Neuronal stem cell (in vitro differentiated cells): ENCODE measurements around the gene CNTNAP1.
A peak's percentile ranks its signal among the peaks of the same experiment; 100 is the strongest.

Source experiments
- DNase-seq: peaks from one replicate; pipeline ENCODE4 v3.0.0-alpha.2; 2013; ENCODE audit warnings: low spot score
- H2AFZ ChIP-seq: one replicate; pipeline ENCODE4 v1.6.1; 2013; ENCODE audit warnings: mild to moderate bottlenecking, low read length, inconsistent platforms
- H2AK5ac ChIP-seq: 2 replicates; pipeline ENCODE4 v1.6.1; 2013; ENCODE audit warnings: low read depth, mild to moderate bottlenecking, inconsistent platforms, low read length, moderate library complexity, mixed read lengths
- H2BK120ac ChIP-seq: 2 replicates; pipeline ENCODE4 v1.6.1; 2013; ENCODE audit warnings: low read depth, mild to moderate bottlenecking, inconsistent platforms, low read length, moderate library complexity, mixed read lengths
- H2BK12ac ChIP-seq: one replicate; pipeline ENCODE4 v1.6.1; 2013; ENCODE audit warnings: low read length, inconsistent platforms
- H2BK15ac ChIP-seq: 2 replicates; pipeline ENCODE4 v1.6.1; 2013; ENCODE audit warnings: mild to moderate bottlenecking, low read length, inconsistent platforms, mixed read lengths
- H2BK5ac ChIP-seq: one replicate; pipeline ENCODE4 v1.6.1; 2013; ENCODE audit warnings: inconsistent platforms, mild to moderate bottlenecking, low read length, moderate library complexity
- H3K14ac ChIP-seq: one replicate; pipeline ENCODE4 v1.6.1; 2013; ENCODE audit warnings: low read length, inconsistent platforms
- H3K18ac ChIP-seq: 2 replicates; pipeline ENCODE4 v1.6.1; 2013; ENCODE audit warnings: low read length, inconsistent platforms
- H3K23ac ChIP-seq: 2 replicates; pipeline ENCODE4 v1.6.1; 2013; ENCODE audit warnings: low read depth, mild to moderate bottlenecking, mixed read lengths, low read length, inconsistent platforms; ENCODE audit not compliant: poor library complexity
- H3K27ac ChIP-seq: replicated peaks from 3 replicates; pipeline ENCODE4 v1.5.1; 2013; ENCODE audit warnings: low read length, inconsistent platforms
- H3K27me3 ChIP-seq, 3 experiments: 2 replicates each; pipeline ENCODE4 v1.6.1; 2013; ENCODE audit warnings: low read length in 3 of 3, mild to moderate bottlenecking in 2 of 3, inconsistent platforms in 1 of 3, low read depth in 1 of 3, mixed read lengths in 1 of 3, moderate library complexity in 1 of 3; ENCODE audit not compliant: control insufficient read depth in 3 of 3, insufficient read depth in 3 of 3
- H3K36me3 ChIP-seq, 2 donors: replicated peaks in 1 of 2; 2 replicates each; pipeline ENCODE4 v1.6.1; 2013; ENCODE audit warnings: low read length in 2 of 2; ENCODE audit not compliant: control insufficient read depth in 2 of 2, insufficient read depth in 2 of 2
- H3K4ac ChIP-seq: 2 replicates; pipeline ENCODE4 v1.6.1; 2013; ENCODE audit warnings: inconsistent platforms, mild to moderate bottlenecking, low read length, moderate library complexity
- H3K4me1 ChIP-seq, 2 donors: 1 replicate in 1 of 2; 2 replicates in 1 of 2; pipeline ENCODE4 v1.6.1; 2013; ENCODE audit warnings: low read length in 2 of 2, low read depth in 1 of 2; ENCODE audit not compliant: control insufficient read depth in 2 of 2, insufficient read depth in 1 of 2
- H3K4me2 ChIP-seq: one replicate; pipeline ENCODE4 v1.6.1; 2013; ENCODE audit warnings: mild to moderate bottlenecking, low read length, inconsistent platforms; ENCODE audit not compliant: insufficient read depth, poor library complexity, severe bottlenecking
- H3K4me3 ChIP-seq, 2 donors: 2 replicates each; pipeline ENCODE4 v1.5.1; 2013; ENCODE audit warnings: low read length in 2 of 2, mild to moderate bottlenecking in 2 of 2, inconsistent platforms in 1 of 2, moderate library complexity in 1 of 2
- H3K79me1 ChIP-seq: one replicate; pipeline ENCODE4 v1.6.1; 2013; ENCODE audit warnings: low read depth, mild to moderate bottlenecking, inconsistent platforms, low read length, moderate library complexity
- H3K9ac ChIP-seq: one replicate; pipeline ENCODE4 v1.6.1; 2013; ENCODE audit warnings: mild to moderate bottlenecking, low read depth, low read length, inconsistent platforms; ENCODE audit not compliant: poor library complexity
- H3K9me3 ChIP-seq, 2 donors: replicated peaks in 1 of 2; 2 replicates each; pipeline versions ENCODE3 to v1.6.1; 2013; ENCODE audit warnings: low read length in 2 of 2, mild to moderate bottlenecking in 2 of 2, inconsistent platforms in 1 of 2, low read depth in 1 of 2, mixed read lengths in 1 of 2, moderate library complexity in 1 of 2; ENCODE audit not compliant: control insufficient read depth in 2 of 2, insufficient read depth in 1 of 2
- H4K8ac ChIP-seq: one replicate; pipeline ENCODE4 v1.6.1; 2013; ENCODE audit warnings: low read depth, mild to moderate bottlenecking, inconsistent platforms, low read length, moderate library complexity
- H4K91ac ChIP-seq: one replicate; pipeline ENCODE4 v1.6.1; 2013; ENCODE audit warnings: low read length, low read depth, mild to moderate bottlenecking, inconsistent platforms; ENCODE audit not compliant: poor library complexity
- WGBS, 2 donors: extraction: QIAGEN DNeasy Blood & Tissue Kit; methylation state at CpG; one replicate each; pipeline ENCODE4 v1.1.7; 2013; ENCODE audit warnings: missing lambda C conversion rate in 2 of 2, mixed read lengths in 1 of 2; ENCODE audit not compliant: insufficient read length in 2 of 2, insufficient replicate concordance in 1 of 2; ENCODE audit errors: extremely low coverage in 2 of 2; 5-methylcytosine and 5-hydroxymethylcytosine counted together

CNTNAP1 gene

GRCh38 chr17:42675348-42675964, 6.9 kb upstream of the CNTNAP1 start:
- H2BK15ac ChIP-seq = peak overlapping the region; percentile 97
- H3K18ac ChIP-seq = peak overlapping the region; percentile 98
- H2BK5ac ChIP-seq = peak overlapping the region; percentile 94
- H2AFZ ChIP-seq = peak overlapping the region; percentile 93
- H3K4me2 ChIP-seq = peak overlapping the region; percentile 99
- peak overlapping the region; percentile 41 for H2BK12ac ChIP-seq
- H3K79me1 ChIP-seq = peaks cover 18% of the 10 kb centered on the region
- peaks cover 4 to 36% of the 10 kb centered on the region in 2 donors for H3K36me3 ChIP-seq
- H3K14ac ChIP-seq = peak overlapping the region; percentile 96
- WGBS, 2 donors = no CpG with 5 or more reads among the region's 27 CpGs
- peak overlapping the region; percentile 94 for H2AK5ac ChIP-seq
- DNase-seq = no peak
- H3K4ac ChIP-seq = peak overlapping the region; percentile 76
- H3K4me3 ChIP-seq = peak overlapping the region; percentile 93 to 94
- peak overlapping the region; percentile 98 for H3K9ac ChIP-seq
- no peak overlapping the region for H4K8ac ChIP-seq
- no peak overlapping the region for H2BK120ac ChIP-seq
- peaks cover 0 to 55% (median 10%) of the 10 kb centered on the region in 3 experiments for H3K27me3 ChIP-seq
- H3K27ac ChIP-seq = no peak overlapping the region
- H3K9me3 ChIP-seq = peaks cover 0 to 2% of the 10 kb centered on the region in 2 donors
- H3K23ac ChIP-seq = peak overlapping the region; percentile 97
- H3K4me1 ChIP-seq = peaks cover 24 to 49% of the 10 kb centered on the region in 2 donors
- H4K91ac ChIP-seq = no peak overlapping the region

- peaks cover 27 to 47% of the 10 kb centered on the region in 2 donors for H3K4me1 ChIP-seq
- peak overlapping the region; percentile 98 for H3K18ac ChIP-seq
- peaks cover 0 to 2% of the 10 kb centered on the region in 2 donors for H3K9me3 ChIP-seq
- H3K36me3 ChIP-seq = peaks cover 4 to 31% of the 10 kb centered on the region in 2 donors
- no peak overlapping the region for H3K27ac ChIP-seq
- no peak overlapping the region for H2BK120ac ChIP-seq
- peaks cover 0 to 54% (median 7%) of the 10 kb centered on the region in 3 experiments for H3K27me3 ChIP-seq
- peak overlapping the region; percentile 98 for H3K9ac ChIP-seq
- no CpG with 5 or more reads among the region's 43 CpGs for WGBS, 2 donors
- H3K4me3 ChIP-seq = peak overlapping the region; percentile 93 to 94
- peaks cover 17% of the 10 kb centered on the region for H3K79me1 ChIP-seq
- peak overlapping the region; percentile 94 for H2AK5ac ChIP-seq
- peak overlapping the region; percentile 97 for H2BK15ac ChIP-seq
- H4K8ac ChIP-seq = no peak overlapping the region
- peak overlapping the region; percentile 58 for H2BK12ac ChIP-seq
- no peak for DNase-seq
- peak overlapping the region; percentile 97 for H3K23ac ChIP-seq
- peak overlapping the region; percentile 93 for H2AFZ ChIP-seq
- H4K91ac ChIP-seq = no peak overlapping the region
- peak overlapping the region; percentile 99 for H3K4me2 ChIP-seq
- peak overlapping the region; percentile 94 for H3K14ac ChIP-seq
- H3K4ac ChIP-seq = peak overlapping the region; percentile 76
- peak overlapping the region; percentile 94 for H2BK5ac ChIP-seq
Measured at GRCh38 chr17:42675965-42676423, 6.3 kb upstream of the CNTNAP1 start.

- H4K8ac ChIP-seq = no peak within 1 kb of the TSS
- H4K91ac ChIP-seq = no peak within 1 kb of the TSS
- no peak for DNase-seq
- WGBS, 2 donors = no CpG with 5 or more reads among the region's 51 CpGs
- peak within 1 kb of the TSS; percentile 98 for H3K9ac ChIP-seq
- H2BK120ac ChIP-seq = no peak within 1 kb of the TSS
- H3K4ac ChIP-seq = peak within 1 kb of the TSS; percentile 76
- peak within 1 kb of the TSS; percentile 93 to 94 for H3K4me3 ChIP-seq
- peak within 1 kb of the TSS; percentile 96 for H2BK5ac ChIP-seq
- peaks cover 4 to 26% of the 10 kb centered on the region in 2 donors for H3K36me3 ChIP-seq
- H2AFZ ChIP-seq = peak within 1 kb of the TSS; percentile 93
- H2BK15ac ChIP-seq = peak within 1 kb of the TSS; percentile 97
- peak within 1 kb of the TSS; percentile 99 for H3K4me2 ChIP-seq
- peak within 1 kb of the TSS; percentile 99 for H3K27ac ChIP-seq
- H3K27me3 ChIP-seq = peaks cover 0 to 48% (median 7%) of the 10 kb centered on the region in 3 experiments
- H2AK5ac ChIP-seq = peak within 1 kb of the TSS; percentile 94
- peak within 1 kb of the TSS; percentile 98 for H3K18ac ChIP-seq
- H3K23ac ChIP-seq = peak within 1 kb of the TSS; percentile 97
- H3K9me3 ChIP-seq = peaks cover 0 to under 1% of the 10 kb centered on the region in 2 donors
- peaks cover 17% of the 10 kb centered on the region for H3K79me1 ChIP-seq
- H2BK12ac ChIP-seq = peak within 1 kb of the TSS; percentile 58
- peaks cover 29 to 46% of the 10 kb centered on the region in 2 donors for H3K4me1 ChIP-seq
- H3K14ac ChIP-seq = peak within 1 kb of the TSS; percentile 94
Measured at GRCh38 chr17:42676424-42677011, 5.8 kb upstream of the CNTNAP1 start, which contains the start of gene PLEKHH3. Gene PLEKHH3 (minus strand): TSS chr17:42676994. CDS start chr17:42676563, 431 bp downstream.
